Activated T-cell treated with anti-CD3 and anti-CD28 coated beads for 24 hours (primary cell): ENCODE data around the gene OOSP2.
"Not testable (repeated sequence)": the region's sequence is repeated elsewhere in the genome, so short reads cannot be mapped to it uniquely, and the experiment has no call there.

Experiments
- DNase-seq: peaks from one replicate; pipeline ENCODE4 v3.0.0-alpha.2; 2020; ENCODE audit warnings: low read depth

Gene OOSP2, protein sequence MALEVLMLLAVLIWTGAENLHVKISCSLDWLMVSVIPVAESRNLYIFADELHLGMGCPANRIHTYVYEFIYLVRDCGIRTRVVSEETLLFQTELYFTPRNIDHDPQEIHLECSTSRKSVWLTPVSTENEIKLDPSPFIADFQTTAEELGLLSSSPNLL

DNA sequence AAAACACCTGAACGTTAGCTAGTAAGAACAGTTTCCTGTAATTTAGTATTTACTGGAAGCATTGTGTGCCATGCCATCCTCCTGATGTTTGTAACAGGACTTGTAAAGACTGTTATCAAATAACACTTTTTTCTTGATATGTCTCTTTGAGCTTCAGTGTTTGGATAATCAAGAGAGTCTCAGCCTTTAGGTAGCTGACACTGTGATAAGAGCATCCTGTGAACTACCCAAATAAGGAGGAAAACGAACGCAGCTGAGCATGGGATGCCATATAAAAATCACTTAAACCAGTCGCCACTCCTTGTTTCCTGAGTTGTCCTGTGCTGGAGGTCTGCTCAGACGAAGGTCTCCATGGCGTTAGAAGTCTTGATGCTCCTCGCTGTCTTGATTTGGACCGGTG is at the start of gene OOSP2:
TSS of gene OOSP2 (plus strand) at position 301 of the 400 bp plus-strand sequence. CDS start at position 352, 51 bp downstream.
- no peak for DNase-seq

DNA sequence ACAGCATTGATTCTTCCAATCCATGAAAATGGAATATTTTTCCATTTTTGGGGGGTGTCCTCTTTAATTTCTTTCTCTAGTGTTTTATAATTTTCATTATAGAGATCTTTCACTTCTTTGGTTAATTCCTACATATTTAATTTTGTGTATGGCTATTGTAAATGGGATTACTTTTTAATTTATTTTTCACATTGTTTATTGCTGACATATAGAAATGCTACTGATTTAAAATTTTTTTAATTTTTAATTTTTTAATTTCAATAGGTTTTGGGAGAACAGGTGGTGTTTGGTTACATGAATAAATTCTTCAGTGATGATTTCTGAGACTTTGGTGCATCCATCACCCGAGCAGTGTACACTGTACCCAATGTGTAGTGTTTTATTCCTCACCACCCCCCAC is 49.8 kb upstream of the OOSP2 start:
- no peak for DNase-seq

DNA sequence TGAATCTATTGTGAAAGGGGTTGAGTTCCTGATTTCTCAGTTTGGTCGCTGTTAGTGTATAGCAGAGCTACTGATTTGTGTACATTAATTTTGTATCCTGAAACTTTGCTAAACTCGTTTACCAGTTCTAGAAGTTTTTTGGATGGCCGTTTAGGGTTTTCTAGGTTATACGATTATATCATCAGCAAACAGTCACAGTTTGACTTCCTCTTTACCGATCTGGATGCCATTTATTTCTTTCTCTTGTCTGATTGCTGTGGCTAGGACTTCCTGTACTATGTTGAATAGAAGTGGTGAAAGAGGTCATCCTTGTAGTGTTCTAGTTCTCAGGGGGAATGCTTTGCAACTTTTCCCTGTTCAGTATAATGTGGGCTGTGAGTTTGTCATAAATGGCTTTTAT is 47.8 kb upstream of the OOSP2 start:
- no peak for DNase-seq

DNA sequence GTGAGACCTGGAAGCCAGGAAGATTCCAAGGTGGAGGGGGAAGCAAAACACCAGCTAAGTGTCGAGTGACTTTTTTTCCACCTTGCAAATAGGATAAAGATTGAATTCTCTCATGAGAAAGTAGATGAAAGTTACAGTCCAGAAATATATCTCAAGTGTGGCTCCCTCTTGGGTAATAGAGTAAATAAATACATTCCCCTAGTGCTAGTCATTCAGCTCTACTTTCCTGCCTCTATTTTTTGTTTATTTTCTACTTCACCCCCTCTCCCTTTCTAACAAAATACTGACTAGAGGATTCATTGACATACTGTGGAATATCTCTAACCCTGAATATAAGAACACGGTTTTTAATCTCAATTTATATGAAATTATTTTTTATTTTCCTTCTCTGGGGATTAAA is 42.4 kb upstream of the OOSP2 start:
- DNase-seq, result no peak

DNA sequence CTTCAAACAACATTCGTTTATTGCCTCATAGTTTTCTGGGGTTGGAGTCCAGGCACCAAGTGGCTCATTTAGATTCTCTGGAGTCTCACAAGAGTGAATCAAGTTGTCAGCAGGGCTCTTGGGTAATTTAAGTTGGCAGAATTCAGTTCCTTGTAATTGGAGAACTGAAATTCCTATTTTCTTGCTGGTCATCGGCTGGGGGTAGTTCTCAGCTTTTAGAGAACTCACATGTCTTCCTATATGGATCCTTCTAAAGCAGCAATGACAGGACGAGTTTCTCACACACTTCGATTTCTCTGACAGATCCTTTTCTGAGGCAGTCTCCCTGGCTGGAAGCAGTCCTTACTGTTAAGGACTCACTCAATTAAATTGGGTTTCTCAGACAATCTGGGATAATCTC is 40.5 kb upstream of the OOSP2 start:
- no peak for DNase-seq

DNA sequence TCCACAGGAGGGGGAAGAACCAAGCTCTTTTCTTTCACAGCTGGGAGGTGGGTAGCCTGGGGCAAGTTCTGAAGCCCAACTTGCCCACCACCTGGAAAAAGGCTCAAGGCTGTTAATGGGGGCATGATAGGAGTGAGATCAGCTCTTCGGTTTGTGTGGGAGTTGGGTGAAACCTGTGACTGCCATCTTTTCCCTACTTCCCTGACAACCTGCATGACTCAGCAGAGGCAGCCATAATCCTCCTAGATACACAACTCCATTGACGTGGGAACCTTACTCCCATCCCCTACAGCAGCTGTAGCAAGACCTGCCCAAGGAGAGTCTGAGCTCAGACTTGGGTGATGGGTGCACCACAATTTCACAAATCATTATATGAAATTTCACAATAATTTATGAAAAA is 36.5 kb upstream of the OOSP2 start:
- DNase-seq, result no peak

DNA sequence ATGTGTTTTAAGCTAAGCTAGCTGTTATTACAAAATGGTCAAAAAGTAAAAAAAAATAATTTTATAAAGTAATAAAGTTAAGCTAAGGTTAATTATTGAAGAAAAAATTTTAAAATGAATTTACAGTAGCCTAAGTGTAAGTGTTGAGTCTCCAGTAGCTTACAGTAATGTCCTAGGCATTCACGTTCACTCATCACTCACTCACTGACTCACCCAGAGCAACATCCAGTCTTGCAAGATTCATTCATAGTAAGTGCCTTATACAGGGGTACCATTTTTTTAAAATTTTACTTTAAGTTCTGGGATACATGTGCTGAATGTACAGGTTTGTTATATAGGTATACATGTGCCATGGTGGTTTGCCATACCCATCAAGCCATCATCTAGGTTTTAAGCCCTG is 34.8 kb upstream of the OOSP2 start:
- DNase-seq, result no peak

DNA sequence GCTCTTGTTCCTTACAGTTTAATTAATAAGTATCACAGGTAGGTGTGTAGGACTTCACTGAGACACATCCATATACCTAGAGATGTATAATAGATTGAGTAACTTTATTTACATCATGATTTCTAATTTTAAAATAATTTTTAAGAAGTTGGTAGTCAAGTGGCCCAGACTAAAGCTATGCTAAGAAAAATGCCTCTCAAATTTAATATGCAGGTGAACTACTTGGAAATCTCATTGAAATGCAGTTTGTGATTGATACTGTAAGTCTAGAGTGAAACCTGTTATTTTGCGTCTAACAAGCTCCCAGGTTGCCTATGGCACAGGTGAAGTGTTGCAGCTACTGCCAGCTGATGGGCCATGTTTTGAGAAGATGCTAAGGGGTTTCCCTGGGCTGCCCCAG is 23.3 kb upstream of the OOSP2 start, which contains the start of gene OOSP4B:
TSS of gene OOSP4B (plus strand) at position 301 of the 400 bp plus-strand sequence.
- no peak for DNase-seq

DNA sequence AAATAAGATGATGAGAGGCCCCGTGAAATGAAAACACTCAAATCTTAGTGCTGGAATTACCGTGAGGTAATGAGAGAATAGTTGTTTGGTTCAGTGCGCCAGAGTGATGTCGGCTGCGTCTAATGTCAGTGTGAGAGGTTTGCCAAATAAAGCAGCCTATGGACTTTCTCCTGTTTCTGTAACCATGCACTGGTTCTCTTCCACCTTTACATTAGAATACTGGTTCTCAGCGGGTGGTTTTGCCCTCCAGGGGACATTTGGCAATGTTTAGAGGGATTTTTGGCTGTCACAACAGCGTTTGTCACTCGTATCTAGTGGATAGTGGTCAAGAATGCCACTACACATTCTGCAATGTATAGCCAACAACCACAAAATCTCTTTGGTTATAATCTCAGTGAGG is 22.2 kb upstream of the OOSP2 start:
- DNase-seq, result no peak

DNA sequence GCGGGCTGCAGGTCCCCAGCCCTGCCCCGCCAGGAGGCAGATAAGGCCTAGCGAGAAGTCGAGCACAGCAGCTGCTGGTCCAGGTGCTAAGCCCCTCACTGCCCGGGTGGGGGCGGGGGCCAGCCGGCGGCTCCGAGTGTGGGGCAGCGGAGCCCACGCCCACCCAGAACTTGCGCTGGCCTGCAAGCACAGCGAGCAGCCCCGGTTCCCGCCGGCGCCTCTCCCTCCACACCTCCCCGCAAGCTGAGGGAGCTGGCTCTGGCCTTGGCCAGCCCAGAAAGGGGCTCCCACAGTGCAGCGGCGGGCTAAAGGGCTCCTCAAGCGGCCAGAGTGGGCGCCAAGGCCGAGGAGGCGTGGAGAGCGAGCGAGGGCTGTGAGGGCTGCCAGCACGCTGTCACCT is 19.8 kb upstream of the OOSP2 start:
- DNase-seq, result not testable (repeated sequence)

DNA sequence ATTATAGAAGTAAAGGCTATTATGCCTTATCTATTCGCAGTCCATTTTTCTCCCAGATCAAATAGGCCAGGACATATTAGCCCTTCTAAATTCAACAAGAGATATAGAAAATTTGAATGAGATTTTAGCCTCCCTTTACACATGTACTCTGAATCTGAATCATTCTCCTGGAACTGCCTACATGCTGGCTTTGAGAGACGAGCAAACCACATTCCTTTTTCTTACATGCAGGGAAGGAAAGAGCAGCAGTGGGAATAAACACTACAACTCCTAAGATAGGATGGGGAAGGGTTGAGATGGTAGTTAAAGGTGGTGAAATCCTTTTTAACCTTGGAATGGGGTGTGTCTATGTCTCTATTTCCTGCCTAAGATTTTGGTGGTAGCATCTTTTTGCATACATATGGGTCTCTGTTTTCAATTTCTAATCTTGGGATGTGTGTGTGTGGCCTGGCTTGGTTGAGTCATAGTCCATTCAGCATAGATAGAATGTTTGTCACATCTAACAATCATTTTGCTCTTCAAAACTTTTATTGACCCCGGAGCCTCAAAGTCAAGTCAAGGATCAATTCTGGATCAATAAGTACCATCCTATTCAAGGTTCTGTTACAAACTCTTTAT is 11.1 kb upstream of the OOSP2 start:
- no peak for DNase-seq

DNA sequence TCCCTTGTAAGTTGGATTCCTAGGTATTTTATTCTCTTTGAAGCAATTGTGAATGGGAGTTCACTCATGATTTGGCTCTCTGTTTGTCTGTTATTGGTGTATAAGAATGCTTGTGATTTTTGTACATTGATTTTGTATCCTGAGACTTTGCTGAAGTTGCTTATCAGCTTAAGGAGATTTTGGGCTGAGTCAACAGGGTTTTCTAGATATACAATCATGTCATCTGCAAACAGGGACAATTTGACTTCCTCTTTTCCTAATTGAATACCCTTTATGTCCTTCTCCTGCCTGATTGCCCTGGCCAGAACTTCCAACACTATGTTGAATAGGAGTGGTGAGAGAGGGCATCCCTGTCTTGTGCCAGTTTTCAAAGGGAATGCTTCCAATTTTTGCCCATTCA is 10.2 kb downstream of the OOSP2 start:
- not testable (repeated sequence) for DNase-seq

DNA sequence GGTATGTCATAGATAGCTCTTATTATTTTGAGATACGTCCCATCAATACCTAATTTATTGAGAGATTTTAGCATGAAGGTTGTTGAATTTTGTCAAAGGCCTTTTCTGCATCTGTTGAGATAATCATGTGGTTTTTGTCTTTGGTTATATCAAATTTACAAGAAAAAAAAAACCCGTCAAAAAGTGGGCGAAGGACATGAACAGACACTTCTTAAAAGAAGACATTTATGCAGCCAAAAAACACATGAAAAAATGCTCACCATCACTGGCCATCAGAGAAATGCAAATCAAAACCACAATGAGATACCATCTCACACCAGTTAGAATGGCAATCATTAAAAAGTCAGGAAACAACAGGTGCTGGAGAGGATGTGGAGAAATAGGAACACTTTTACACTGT is 10.6 kb downstream of the OOSP2 start:
- DNase-seq, result not testable (repeated sequence)

DNA sequence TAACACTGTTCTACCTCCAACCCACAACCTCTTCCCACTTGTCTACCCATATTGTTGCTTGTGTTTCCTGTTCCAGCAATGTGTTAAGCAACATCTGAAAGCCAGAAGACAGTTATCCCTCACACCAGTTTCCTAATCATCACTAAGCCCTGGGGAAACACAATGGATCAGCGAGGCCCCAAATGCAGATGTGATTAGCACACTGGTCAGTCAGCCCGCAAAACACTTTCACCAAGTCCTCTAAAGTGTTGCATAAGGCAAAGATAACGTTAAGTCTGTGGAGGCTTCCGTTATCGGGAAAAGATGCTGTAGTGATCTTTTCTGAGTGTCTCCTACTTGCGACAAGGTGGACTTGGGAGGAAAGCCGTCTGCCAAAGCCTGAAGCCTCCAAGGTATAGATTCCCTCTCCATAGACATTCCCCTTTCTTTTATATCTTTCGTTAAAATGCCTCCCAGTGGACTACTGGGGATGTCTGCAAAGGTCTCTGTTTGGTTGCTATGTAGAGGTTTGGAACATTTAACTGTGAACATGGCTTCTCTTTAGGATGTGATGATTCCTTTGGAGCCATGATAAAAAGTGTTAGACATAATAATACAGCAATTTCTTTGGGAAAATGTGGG is 16.2 kb downstream of the OOSP2 start, which contains the start of gene MS4A3:
TSS of gene MS4A3 (plus strand) at position 317 of the 621 bp plus-strand sequence. CDS start 4,496 bp downstream, outside the sequence.
- no peak for DNase-seq

DNA sequence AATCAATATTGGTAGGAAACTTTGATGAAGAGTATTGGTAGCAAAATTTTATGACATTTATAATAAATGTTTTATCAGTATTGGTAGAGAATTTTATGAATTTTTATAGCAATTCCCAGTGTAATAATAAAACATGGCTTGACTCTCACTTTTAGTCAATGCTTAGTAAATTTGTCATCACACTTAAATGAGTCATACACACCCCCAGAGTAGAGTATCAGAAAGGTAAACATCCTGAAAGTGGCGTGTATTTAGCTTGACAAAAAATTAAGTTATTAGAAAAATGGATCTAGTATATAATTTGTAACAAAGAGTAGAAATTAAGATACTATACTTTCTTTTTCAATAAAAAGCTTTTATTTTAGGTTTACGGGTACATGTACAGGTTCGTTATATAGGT is 18.8 kb downstream of the OOSP2 start:
- no peak for DNase-seq

DNA sequence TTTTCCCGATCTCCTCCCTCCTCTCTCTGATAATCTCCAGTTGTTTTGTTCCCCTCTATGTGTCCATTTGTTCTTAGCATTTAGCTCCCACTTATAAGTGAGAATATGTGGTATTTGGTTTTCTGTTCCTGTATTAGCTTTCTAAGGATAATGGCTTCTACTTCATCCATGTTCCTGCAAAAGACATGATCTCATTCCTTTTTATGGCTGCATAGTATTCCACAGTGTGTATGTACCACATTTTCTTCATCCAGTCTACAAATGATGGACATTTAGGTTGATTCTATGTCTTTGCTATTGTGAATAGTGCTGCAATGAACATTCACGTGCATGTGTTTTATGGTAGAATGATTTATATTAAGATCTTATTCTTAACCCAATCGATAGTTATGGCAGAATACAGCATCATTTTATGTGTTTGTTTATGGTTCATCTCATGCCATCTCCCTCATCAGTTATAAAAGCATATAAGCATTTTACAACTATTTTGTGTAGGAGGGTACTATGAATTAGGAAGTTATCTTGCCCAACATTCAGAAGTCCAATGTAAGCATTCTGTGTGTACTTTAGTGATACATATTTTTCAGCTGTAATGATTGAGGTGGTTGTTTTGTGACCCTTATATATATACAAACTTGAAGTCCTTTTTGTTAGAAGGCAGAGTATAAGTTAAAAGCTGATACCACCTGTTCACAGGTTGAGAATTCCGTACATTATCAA is 19.5 kb downstream of the OOSP2 start:
- DNase-seq, result no peak

DNA sequence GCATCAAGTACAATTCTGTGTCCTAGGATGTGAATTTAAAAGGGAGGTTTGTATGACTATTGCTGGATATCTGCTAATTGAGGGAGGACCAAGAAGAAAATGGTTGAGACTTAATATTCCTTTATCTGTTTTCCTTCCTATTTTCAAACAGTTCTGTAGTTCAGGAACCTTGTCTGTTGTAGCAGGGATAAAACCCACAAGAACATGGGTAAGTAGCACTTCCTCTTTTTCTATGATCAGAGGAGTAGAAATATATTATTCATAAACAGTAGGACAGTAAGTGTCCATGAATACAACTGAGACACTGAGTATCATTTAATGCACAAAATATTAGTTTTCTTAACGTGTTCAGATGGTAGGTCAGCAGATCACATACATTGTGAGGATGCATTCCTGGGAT is 23.9 kb downstream of the OOSP2 start:
- DNase-seq, result no peak

DNA sequence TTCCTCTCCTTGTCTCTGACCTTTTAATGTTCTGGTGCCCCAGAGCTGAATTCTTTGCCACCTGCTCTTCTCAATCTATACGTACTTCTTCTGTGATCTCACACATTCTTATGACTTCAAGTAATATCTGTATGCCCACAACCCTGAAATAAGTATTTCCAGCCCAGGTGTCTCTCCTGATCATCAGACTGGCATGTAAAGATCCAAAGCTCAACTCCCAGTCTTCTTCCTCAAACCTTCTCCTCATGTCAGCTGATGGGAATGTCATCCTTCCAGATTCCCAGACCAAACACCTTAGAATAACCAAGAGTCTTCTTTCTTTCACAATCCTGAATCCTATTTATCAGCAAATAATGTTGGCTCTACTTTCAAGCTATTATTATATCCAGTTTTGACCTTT is 25.6 kb downstream of the OOSP2 start:
- no peak for DNase-seq

DNA sequence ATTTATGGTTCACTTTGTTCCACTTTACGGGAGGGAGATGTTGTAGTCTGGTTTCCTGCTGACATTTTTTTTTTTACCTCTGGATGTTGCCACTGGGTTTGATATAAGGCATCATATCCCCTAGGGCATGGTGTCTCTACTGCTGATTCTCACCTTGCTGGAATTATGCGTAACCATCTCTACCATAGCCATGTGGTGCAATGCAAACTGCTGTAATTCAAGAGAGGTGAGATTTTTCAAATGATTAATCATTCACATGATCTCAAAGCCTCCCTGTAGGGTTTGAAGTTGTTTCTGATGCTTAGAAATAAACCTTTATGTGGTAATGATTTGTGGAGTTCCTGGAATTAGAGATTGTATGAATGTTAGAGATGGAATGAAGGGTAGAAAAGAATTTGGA is 29.2 kb downstream of the OOSP2 start:
- no peak for DNase-seq

DNA sequence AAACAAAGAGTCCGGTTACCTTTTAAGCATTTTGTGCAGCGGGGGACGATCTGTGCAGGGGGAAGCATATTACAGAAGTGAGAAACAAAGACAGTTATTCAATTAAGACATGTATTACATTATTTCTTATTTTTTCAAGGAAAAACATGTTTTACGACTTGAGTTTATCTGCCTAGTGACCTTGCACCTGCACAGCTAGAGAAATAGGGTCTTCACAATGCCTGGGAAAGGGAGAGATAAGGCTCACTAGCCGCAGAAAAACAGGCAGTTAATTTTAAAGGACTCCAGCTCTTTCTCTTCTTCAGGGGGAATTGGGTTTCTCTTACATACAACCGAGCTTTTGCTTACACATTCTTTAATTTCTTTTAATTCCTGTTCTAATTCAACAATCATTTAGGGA is 31.4 kb downstream of the OOSP2 start:
- not testable (repeated sequence) for DNase-seq

DNA sequence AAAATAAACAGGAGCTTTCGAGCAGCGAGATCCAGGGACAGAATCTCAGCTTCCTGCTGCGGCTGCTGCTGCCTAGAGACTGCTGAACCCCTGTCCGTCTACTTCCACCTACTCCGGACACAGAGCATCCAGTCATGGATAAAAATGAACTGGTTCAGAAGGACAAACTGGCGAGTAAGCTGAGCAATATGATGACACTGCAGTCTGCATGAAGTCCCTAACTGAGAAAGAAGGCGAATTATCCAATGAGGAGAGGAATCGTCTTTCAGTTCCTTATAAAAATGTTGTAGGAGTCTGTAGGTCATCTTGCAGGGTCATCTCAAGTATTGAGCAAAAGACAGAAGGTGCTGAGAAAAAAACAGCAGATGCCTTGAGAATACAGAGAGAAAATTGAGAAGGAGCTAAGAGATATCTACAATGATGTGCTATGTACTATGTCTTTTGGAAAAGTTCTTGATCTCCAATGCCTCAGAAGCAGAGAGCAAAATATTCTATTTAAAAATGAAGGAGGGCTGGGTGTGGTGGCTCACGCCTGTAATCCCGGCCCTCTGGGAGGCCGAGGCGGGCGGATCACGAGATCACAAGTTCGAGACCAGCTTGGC is 37.1 kb downstream of the OOSP2 start:
- DNase-seq, result no peak

DNA sequence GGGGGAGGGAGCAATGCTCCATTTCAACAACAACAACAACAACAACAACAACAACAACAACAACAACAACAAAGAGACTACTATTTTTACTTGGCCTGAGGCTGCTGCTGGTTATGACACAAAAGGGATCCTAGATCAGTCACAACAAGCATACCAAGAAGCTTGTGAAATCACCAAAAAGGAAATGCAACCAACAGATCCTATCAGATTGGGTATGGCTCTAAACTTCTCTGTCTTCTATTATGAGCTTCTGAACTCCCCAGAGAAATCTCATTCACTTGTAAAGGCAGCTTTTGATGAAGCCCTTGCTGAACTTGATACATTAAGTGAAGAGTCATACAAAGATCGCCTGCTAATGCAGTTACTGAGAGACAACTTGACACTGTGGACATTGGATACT is 37.8 kb downstream of the OOSP2 start:
- no peak for DNase-seq

DNA sequence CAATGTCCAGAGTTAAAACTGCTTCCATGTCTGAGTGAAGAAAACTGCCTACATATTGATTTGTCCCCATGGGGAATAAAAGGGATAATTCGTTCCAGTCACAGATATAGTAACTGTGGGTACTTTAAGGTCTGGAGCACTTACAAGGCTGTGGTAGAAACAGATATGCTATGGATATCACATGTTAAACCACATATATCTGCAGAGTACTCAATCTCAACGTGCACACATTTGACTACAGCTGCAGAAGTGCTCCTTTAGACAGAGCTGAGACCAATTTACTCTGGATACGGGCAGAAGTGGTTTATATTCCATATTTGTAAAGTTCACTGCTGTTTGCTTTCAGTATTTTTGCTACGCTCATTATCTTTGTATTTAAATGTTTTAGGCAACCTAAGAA is 38.5 kb downstream of the OOSP2 start:
- DNase-seq, result no peak
